GM18858 (cell line): ENCODE results near the gene DNAH6.
"Not testable (repeated sequence)": the region's sequence is repeated elsewhere in the genome, so short reads cannot be mapped to it uniquely, and the experiment has no call there.

Source experiments
- ATAC-seq: cut with Tn5 transposase; IDR thresholded peaks from one replicate; pipeline ENCODE4 v1.9.1; 2021; ENCODE audit not compliant: unreplicated experiment

The DNAH6 gene

GRCh38 chr2:84516234-84516986 lies at the start of gene DNAH6:
TSS of gene DNAH6 (plus strand) at chr2:84516498. CDS start at chr2:84517827, 1,329 bp downstream.
- peak; percentile 94 for ATAC-seq

- no peak for ATAC-seq
Observed at GRCh38 chr2:84467389-84467788, 48.9 kb upstream of the DNAH6 start.

GRCh38 chr2:84472423-84472822 lies 43.9 kb upstream of the DNAH6 start:
- not testable (repeated sequence) for ATAC-seq

GRCh38 chr2:84472856-84473565 lies 43.3 kb upstream of the DNAH6 start:
- no peak for ATAC-seq

- ATAC-seq = no peak
Observed at GRCh38 chr2:84474176-84474575, 42.1 kb upstream of the DNAH6 start.

- ATAC-seq = no peak
Observed at GRCh38 chr2:84477886-84478285, 38.4 kb upstream of the DNAH6 start.

- no peak for ATAC-seq
Observed at GRCh38 chr2:84478867-84479266, 37.4 kb upstream of the DNAH6 start.

- ATAC-seq = no peak
Observed at GRCh38 chr2:84481702-84482101, 34.6 kb upstream of the DNAH6 start.

- ATAC-seq = no peak
Observed at GRCh38 chr2:84482603-84483002, 33.7 kb upstream of the DNAH6 start.

- no peak for ATAC-seq
Observed at GRCh38 chr2:84483320-84483719, 33.0 kb upstream of the DNAH6 start.

GRCh38 chr2:84486441-84487115 lies 29.7 kb upstream of the DNAH6 start:
- no peak for ATAC-seq

- no peak for ATAC-seq
Observed at GRCh38 chr2:84487298-84487996, 28.9 kb upstream of the DNAH6 start.

- ATAC-seq = no peak
Observed at GRCh38 chr2:84491256-84491655, 25.0 kb upstream of the DNAH6 start.

GRCh38 chr2:84491741-84492140 lies 24.6 kb upstream of the DNAH6 start:
- ATAC-seq = no peak

GRCh38 chr2:84492571-84492970 lies 23.7 kb upstream of the DNAH6 start:
- ATAC-seq = no peak

GRCh38 chr2:84493514-84493913 lies 22.8 kb upstream of the DNAH6 start:
- no peak for ATAC-seq

GRCh38 chr2:84494070-84494469 lies 22.2 kb upstream of the DNAH6 start:
- ATAC-seq = no peak

GRCh38 chr2:84495539-84496146 lies 20.7 kb upstream of the DNAH6 start:
- peak; percentile 68 for ATAC-seq

- no peak for ATAC-seq
Observed at GRCh38 chr2:84496386-84496785, 19.9 kb upstream of the DNAH6 start.

- ATAC-seq = no peak
Observed at GRCh38 chr2:84497285-84497684, 19.0 kb upstream of the DNAH6 start.
